ENCODE data around the gene OR6J1.

GRCh38 chr14:22600027-22600426, 44.1 kb downstream of the OR6J1 start:
- TF ChIP-seq, protein P1, sequence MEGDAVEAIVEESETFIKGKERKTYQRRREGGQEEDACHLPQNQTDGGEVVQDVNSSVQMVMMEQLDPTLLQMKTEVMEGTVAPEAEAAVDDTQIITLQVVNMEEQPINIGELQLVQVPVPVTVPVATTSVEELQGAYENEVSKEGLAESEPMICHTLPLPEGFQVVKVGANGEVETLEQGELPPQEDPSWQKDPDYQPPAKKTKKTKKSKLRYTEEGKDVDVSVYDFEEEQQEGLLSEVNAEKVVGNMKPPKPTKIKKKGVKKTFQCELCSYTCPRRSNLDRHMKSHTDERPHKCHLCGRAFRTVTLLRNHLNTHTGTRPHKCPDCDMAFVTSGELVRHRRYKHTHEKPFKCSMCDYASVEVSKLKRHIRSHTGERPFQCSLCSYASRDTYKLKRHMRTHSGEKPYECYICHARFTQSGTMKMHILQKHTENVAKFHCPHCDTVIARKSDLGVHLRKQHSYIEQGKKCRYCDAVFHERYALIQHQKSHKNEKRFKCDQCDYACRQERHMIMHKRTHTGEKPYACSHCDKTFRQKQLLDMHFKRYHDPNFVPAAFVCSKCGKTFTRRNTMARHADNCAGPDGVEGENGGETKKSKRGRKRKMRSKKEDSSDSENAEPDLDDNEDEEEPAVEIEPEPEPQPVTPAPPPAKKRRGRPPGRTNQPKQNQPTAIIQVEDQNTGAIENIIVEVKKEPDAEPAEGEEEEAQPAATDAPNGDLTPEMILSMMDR (IDR thresholded peaks at IDR 0.05 in 8 of 11, conservative IDR thresholded peaks at IDR 0.05 in 3 of 11), result no peak
- TF ChIP-seq POLR2A (IDR thresholded peaks at IDR 0.05), result no peak

Data from spleen (tissue), 7 donors.